ENCODE data around the gene SLC7A5. TPM values are rescaled to one million over a fixed set of nuclear protein-coding genes. Genes with fewer than 3 reads are reported as not detected.
"Not testable (repeated sequence)": the region's sequence is repeated elsewhere in the genome, so short reads cannot be mapped to it uniquely, and the experiment has no call there.

The SLC7A5 gene
- total RNA-seq, 2 donors from 2014 or later = 374 to 588 TPM

DNA sequence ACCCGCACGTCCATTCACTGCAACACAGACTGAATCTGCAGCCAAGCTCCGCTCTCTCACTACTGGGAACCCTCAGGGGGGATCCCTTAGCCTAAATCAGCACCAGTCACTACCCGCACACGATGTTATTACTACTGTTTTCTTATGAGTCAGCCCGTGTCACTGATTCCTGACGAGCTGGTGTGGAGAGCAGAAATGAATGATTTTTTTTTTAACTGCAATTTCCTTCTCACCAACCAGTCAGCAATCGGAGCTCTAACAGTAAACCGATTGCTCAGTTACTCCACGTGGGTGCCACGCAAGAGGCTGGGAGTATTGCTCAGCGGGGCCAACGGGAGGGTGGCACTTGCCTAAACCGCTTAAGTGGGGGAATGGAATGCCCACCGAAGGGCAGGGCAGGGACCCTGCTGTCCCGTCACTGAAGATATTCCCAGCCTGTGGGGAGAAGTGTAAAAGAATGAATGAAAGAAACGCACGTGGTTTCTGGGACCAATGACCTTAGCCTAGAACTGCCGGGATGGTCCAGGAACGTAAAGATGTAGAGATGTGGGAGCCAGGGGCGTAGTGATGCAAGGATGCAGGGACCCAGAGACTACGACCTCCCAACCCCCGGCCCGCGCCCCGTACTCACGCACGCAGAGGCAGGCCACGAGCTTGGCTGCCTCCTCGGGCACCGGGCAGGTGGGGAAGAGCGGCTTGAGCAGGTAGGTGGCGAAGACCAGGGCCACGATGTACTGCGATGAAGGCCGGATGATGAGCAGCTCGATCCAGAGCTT lies 865 bp downstream of the SLC7A5 start:
- Histone ChIP-seq H3K4me3 (ENCODE audit: low read length) (peak overlapping the region; percentile 98), H3K4me1 (ENCODE audit: control insufficient read depth, insufficient read depth, low read length) (peaks cover 10% of the 10 kb centered on the region), H3K9ac (ENCODE audit: extremely low read depth, low read length, poor library complexity, severe bottlenecking) (peak overlapping the region; percentile 99), H3K36me3 (ENCODE audit: control insufficient read depth, insufficient read depth, low read length) (peaks cover 32% of the 10 kb centered on the region)
- peaks cover 43% of the 10 kb centered on the region for H3K4me1 Mint-ChIP-seq
- not testable (repeated sequence) for H3K9me3 Mint-ChIP-seq; H3K9me3 ChIP-seq (ENCODE audit: control insufficient read depth, low read length); H3K27ac ChIP-seq (ENCODE audit: low read depth, low read length); H3K27me3 ChIP-seq (ENCODE audit: control insufficient read depth, insufficient read depth, low read length, poor library complexity, severe bottlenecking)
- peaks cover 30% of the 10 kb centered on the region for H3K36me3 Mint-ChIP-seq (ENCODE audit: low read depth)
- WGBS, 2 experiments (ENCODE audit: insufficient coverage in 1 of 2, insufficient read length in 1 of 2) = 1 to 3% methylated on average over 14 to 37 of the region's 37 CpGs
- DNase-seq = peak; percentile 58
- peak overlapping the region; percentile 93 for H3K4me3 Mint-ChIP-seq
- peaks cover 50% of the 10 kb centered on the region for H3K27me3 Mint-ChIP-seq (ENCODE audit: insufficient read depth)
- peak overlapping the region; percentile 90 for H3K27ac Mint-ChIP-seq

DNA sequence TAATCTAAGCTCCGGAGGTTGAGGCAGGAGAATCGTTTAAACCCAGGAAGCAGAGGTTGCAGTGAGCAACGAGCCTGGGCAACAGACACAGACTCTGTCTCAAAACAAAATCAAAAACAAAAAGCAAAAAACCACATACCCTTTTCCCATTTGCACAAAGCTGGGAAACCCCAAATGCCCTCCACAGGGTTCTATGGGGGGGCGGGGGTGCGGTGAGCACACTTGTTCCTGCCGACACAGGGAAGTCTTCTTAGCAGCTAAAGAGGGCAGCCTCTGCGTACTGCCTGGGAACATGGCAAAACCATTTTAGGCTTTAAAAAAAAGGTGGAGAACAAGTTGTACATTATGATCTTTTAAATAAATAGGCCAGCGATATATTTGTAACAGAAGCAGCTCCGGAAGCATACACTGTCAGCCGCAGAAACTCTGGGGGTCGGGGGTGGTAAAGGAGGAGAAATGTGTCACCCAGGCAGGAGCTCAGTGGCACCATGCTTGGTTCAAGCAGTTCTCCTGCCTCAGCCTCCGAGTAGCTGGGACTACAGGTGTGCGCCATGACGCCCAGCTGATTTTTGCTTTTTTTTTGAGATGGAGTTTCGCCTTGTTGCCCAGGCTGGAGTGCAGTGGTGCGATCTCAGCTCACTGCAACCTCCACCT lies 3.3 kb downstream of the SLC7A5 start:
- H3K9me3 ChIP-seq (ENCODE audit: control insufficient read depth, low read length); H3K27ac Mint-ChIP-seq; H3K4me1 ChIP-seq (ENCODE audit: control insufficient read depth, insufficient read depth, low read length); DNase-seq; H3K27ac ChIP-seq (ENCODE audit: low read depth, low read length); H3K9me3 Mint-ChIP-seq; H3K27me3 ChIP-seq (ENCODE audit: control insufficient read depth, insufficient read depth, low read length, poor library complexity, severe bottlenecking): not testable (repeated sequence)
- peak overlapping the region; percentile 93 for H3K4me3 Mint-ChIP-seq
- peak overlapping the region; percentile 99 for H3K9ac ChIP-seq (ENCODE audit: extremely low read depth, low read length, poor library complexity, severe bottlenecking)
- 73 to 83% methylated on average over 11 to 16 of the region's 16 CpGs for WGBS, 2 experiments (ENCODE audit: insufficient coverage in 1 of 2, insufficient read length in 1 of 2)
- H3K27me3 Mint-ChIP-seq (ENCODE audit: insufficient read depth) = peaks cover 71% of the 10 kb centered on the region
- peak overlapping the region; percentile 98 for H3K4me3 ChIP-seq (ENCODE audit: low read length)
- H3K4me1 Mint-ChIP-seq = peaks cover 38% of the 10 kb centered on the region
- peaks cover 53% of the 10 kb centered on the region for H3K36me3 ChIP-seq (ENCODE audit: control insufficient read depth, insufficient read depth, low read length)
- peaks cover 41% of the 10 kb centered on the region for H3K36me3 Mint-ChIP-seq (ENCODE audit: low read depth)

DNA sequence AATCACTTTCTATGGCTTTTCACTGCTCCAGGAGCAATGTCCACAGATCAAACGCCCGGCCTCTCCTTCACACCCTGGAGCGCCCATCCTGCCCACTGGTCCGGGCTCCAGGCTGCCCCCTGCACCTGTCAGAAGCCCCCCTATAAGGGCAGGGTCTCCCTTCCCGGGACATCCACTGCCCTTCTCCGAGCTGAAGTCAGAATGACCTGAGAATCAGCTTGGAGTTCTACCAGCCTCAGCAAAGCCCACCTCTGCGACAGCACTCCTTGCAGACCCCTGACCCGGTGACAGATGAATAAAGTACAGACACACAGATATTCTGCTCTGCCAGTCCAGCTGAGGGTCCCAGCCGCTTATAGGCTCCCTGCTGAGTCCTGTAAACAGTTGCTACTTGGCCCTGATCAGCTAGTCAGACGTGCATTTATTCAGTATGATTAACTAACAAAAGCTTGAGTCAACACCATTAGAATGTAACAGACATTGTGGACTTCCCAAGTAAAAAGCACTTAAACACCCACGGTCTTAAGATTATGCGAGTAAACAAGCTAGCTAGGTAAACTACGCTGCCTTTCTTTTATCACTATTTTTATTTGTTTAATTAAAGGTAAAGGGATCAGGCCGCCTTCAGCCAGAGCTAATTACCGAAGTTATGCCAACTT lies 4.8 kb downstream of the SLC7A5 start:
- Mint-ChIP-seq H3K4me3 (peak overlapping the region; percentile 93), H3K27me3 (ENCODE audit: insufficient read depth) (peaks cover 80% of the 10 kb centered on the region), H3K36me3 (ENCODE audit: low read depth) (peaks cover 53% of the 10 kb centered on the region), H3K4me1 (peaks cover 35% of the 10 kb centered on the region), H3K9me3 (no peaks in the 10 kb centered on the region), H3K27ac (peak overlapping the region; percentile 74)
- TF ChIP-seq, protein P1, sequence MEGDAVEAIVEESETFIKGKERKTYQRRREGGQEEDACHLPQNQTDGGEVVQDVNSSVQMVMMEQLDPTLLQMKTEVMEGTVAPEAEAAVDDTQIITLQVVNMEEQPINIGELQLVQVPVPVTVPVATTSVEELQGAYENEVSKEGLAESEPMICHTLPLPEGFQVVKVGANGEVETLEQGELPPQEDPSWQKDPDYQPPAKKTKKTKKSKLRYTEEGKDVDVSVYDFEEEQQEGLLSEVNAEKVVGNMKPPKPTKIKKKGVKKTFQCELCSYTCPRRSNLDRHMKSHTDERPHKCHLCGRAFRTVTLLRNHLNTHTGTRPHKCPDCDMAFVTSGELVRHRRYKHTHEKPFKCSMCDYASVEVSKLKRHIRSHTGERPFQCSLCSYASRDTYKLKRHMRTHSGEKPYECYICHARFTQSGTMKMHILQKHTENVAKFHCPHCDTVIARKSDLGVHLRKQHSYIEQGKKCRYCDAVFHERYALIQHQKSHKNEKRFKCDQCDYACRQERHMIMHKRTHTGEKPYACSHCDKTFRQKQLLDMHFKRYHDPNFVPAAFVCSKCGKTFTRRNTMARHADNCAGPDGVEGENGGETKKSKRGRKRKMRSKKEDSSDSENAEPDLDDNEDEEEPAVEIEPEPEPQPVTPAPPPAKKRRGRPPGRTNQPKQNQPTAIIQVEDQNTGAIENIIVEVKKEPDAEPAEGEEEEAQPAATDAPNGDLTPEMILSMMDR (conservative IDR thresholded peaks at IDR 0.05) = no peak
- no peak overlapping the region for H3K27ac ChIP-seq (ENCODE audit: low read depth, low read length)
- peaks cover 66% of the 10 kb centered on the region for H3K36me3 ChIP-seq (ENCODE audit: control insufficient read depth, insufficient read depth, low read length)
- no peaks in the 10 kb centered on the region for H3K27me3 ChIP-seq (ENCODE audit: control insufficient read depth, insufficient read depth, low read length, poor library complexity, severe bottlenecking)
- no peaks in the 10 kb centered on the region for H3K9me3 ChIP-seq (ENCODE audit: control insufficient read depth, low read length)
- peak overlapping the region; percentile 98 for H3K4me3 ChIP-seq (ENCODE audit: low read length)
- WGBS, 2 experiments (ENCODE audit: insufficient coverage in 1 of 2, insufficient read length in 1 of 2) = 50 to 60% methylated on average over 8 to 15 of the region's 15 CpGs
- peaks cover 6% of the 10 kb centered on the region for H3K4me1 ChIP-seq (ENCODE audit: control insufficient read depth, insufficient read depth, low read length)
- no peak for DNase-seq
- H3K9ac ChIP-seq (ENCODE audit: extremely low read depth, low read length, poor library complexity, severe bottlenecking) = peak overlapping the region; percentile 99

DNA sequence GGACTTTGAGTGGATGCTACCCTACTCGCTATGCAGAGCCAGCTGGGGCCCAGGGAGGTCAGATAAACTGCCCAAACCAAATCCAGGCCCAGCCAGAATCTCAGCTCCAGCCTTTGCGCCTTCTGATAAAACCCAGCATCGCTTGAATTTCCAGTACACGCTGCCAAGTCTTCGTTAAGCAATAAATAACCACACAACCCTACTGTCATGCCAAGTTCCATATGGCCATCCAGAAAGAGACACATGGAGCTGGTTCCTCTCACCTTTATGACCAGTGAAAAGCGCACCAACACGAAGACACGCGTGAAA lies 6.0 kb downstream of the SLC7A5 start:
- H3K4me3 Mint-ChIP-seq = peak overlapping the region; percentile 29
- H3K27me3 ChIP-seq (ENCODE audit: control insufficient read depth, insufficient read depth, low read length, poor library complexity, severe bottlenecking); H3K9me3 ChIP-seq (ENCODE audit: control insufficient read depth, low read length); H3K4me1 ChIP-seq (ENCODE audit: control insufficient read depth, insufficient read depth, low read length); DNase-seq; H3K27ac Mint-ChIP-seq; H3K9me3 Mint-ChIP-seq; H3K27ac ChIP-seq (ENCODE audit: low read depth, low read length): not testable (repeated sequence)
- H3K36me3 ChIP-seq (ENCODE audit: control insufficient read depth, insufficient read depth, low read length) = peaks cover 77% of the 10 kb centered on the region
- H3K4me3 ChIP-seq (ENCODE audit: low read length) = peak overlapping the region; percentile 72
- H3K4me1 Mint-ChIP-seq = peaks cover 35% of the 10 kb centered on the region
- peak overlapping the region; percentile 47 for H3K9ac ChIP-seq (ENCODE audit: extremely low read depth, low read length, poor library complexity, severe bottlenecking)
- peaks cover 59% of the 10 kb centered on the region for H3K36me3 Mint-ChIP-seq (ENCODE audit: low read depth)
- peaks cover 81% of the 10 kb centered on the region for H3K27me3 Mint-ChIP-seq (ENCODE audit: insufficient read depth)
- WGBS, 2 experiments (ENCODE audit: insufficient coverage in 1 of 2, insufficient read length in 1 of 2) = 95 to 97% methylated on average over 5 to 9 of the region's 9 CpGs

DNA sequence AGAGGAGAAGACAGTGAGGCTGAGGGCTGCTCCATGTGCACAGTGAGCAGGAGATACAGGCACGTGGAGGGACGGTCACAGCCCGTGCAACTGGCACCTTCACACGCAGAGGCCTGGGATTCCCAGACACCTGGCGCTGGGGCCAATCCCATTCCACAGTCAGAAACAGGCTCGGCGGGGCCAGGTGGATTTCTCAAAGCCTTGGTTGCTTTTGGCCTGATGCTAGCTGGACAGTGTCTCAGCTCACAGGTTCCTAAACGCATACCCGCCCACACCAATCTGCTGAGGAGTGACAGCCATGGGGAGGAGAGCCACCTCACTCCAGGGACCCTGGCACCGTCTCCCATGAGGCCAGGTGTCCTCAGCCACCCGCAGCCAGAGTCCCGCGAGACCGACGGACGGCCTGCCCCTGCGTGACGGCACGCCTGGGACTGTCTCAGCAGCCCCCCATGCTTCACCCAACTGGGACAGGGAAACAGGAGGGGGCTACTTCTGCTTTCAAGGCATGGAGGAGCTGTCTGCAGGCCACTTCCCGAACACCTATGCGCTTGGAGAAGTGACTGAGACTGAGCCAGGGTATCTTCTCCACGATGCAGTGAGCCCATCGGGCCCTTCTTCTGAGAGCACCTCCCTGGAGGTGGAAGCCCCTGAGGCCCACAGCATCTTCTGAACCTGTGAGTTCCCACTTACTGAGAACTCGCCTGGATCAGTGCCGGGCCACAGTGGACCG lies 6.5 kb downstream of the SLC7A5 start:
- DNase-seq; H3K27ac Mint-ChIP-seq; H3K27me3 ChIP-seq (ENCODE audit: control insufficient read depth, insufficient read depth, low read length, poor library complexity, severe bottlenecking); H3K27ac ChIP-seq (ENCODE audit: low read depth, low read length); H3K9me3 Mint-ChIP-seq; H3K4me1 ChIP-seq (ENCODE audit: control insufficient read depth, insufficient read depth, low read length); H3K9me3 ChIP-seq (ENCODE audit: control insufficient read depth, low read length): not testable (repeated sequence)
- 89 to 93% methylated on average over 21 to 26 of the region's 26 CpGs for WGBS, 2 experiments (ENCODE audit: insufficient coverage in 1 of 2, insufficient read length in 1 of 2)
- H3K9ac ChIP-seq (ENCODE audit: extremely low read depth, low read length, poor library complexity, severe bottlenecking) = peak overlapping the region; percentile 47
- Mint-ChIP-seq H3K27me3 (ENCODE audit: insufficient read depth) (peaks cover 81% of the 10 kb centered on the region), H3K4me3 (peak overlapping the region; percentile 29), H3K4me1 (peaks cover 39% of the 10 kb centered on the region), H3K36me3 (ENCODE audit: low read depth) (peaks cover 65% of the 10 kb centered on the region)
- peak overlapping the region; percentile 72 for H3K4me3 ChIP-seq (ENCODE audit: low read length)
- H3K36me3 ChIP-seq (ENCODE audit: control insufficient read depth, insufficient read depth, low read length) = peaks cover 82% of the 10 kb centered on the region
